HG03342 (cell line): ENCODE results near the gene STAT4.
A peak's percentile ranks its signal among the peaks of the same experiment; 100 is the strongest.

Experiments
- ATAC-seq: cut with Tn5 transposase; IDR thresholded peaks from one replicate; pipeline ENCODE4 v1.9.1; 2021; ENCODE audit warnings: mild to moderate bottlenecking, moderate library complexity; ENCODE audit not compliant: unreplicated experiment

The STAT4 gene

DNA sequence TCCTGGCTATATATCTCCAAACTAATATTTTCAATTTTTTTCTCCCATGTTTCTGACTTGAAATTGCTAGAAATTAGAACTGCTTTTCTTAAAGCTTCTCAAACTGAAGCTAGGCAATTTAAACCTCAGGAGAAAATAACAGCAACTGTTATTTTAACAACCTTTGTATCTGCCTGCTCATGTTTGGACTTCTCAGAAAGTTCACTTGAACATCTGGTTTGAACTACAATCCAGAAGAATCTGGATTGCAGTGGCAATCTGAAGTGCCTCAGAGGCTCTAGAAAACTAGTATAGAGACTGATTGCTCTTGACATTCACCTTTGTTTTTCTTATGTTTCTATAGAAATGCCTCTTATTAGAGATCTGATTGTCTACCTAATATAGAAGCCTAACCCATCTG lies 64.1 kb downstream of the STAT4 start:
- ATAC-seq: no peak

DNA sequence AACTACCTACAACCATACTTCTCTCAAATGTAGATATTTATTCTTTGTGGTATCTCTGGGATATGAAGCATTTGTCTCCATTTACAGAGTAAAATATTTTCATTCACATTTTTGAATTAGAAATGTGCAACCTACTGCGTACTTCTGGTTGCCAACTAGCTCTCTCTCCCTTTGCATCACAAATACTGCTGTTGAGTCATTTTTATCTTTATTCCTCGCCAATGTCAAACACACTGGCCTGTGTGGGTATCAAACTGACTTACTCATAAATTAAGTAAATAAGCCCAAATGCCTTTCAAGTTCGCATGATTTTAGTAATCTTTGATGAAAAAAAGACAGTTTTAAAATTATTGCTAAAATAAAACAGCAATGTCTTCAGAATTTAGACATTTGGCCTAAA lies 67.3 kb downstream of the STAT4 start:
- ATAC-seq: no peak

DNA sequence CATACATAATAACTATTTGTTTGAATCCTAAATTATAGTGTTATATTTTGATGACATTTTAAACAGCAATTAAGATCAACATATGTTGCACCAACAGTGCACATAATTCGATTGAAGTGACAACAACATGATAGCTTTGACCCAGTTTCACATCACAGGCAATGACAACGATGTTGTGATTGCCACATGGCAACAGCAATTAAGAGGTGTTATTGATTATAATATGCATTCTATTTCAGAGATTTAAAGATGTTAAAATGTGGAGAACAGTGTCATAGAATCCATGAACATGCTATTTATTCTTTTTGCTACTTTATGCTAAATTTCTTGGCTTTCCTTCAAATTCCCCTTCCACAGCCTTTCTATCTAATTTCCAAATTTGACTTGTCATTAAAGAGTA lies 68.5 kb downstream of the STAT4 start:
- ATAC-seq: no peak

DNA sequence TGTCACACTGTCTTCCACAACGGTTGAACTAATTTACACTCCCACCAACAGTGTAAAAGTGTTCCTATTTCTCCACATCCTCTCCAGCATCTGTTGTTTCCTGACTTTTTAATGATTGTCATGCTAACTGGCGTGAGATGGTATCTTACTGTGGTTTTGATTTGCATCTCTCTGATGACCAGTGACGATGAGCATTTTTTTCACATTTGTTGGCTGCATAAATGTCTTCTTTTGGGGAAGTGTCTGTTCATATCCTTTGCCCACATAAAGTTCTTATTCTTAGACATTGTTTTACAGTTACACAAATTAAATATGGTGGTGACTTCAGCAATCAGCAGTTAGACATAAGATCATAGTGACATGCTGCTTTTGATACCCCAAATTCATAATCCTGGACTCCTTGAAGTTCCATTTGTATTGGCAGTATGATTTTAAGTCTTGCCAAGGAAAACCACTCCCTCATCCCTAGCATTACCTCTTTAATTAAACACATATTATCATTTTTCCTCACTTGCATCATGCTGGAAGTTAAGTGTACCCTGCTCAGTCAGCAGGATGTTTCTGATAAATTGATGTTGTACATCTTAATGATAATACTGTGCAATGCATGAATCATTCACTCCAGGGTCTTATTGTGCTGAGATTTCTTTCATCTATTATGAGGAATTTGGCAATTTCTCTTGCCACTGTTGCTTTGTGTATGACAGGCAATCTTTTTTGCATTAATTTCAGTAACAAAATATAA lies 69.2 kb downstream of the STAT4 start:
- no peak for ATAC-seq

DNA sequence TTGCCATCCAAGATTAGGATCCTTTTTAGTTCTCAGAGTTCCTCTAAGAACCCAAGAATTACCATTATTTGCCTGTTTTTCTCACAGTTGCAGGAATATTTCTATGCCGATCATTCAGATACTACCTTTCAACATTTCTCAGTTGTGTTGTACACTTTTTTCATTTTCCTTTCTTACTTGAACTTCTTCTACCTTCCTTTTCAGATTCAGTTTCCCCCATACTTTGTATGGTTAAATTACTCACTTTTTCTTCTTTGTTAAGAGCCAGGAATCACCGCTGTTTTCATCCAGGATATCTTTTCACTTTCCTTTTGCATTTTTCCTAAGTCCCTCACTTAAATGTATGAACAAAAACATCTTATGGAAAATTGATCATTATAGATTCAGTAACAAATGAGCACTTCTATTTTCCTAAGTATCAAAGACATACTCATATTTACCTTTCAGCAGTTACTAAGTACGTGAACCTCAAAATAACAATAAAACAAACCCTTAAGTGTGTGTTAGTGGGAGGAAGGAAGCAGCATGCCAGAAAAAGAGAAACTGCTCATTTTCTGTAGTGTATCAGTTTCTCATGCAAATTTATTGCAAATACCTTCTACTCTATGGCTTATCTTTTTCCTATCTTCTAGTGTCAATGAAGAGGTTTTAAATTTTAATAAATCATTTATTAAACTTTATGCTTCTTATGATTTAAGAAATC lies 72.5 kb downstream of the STAT4 start:
- ATAC-seq: no peak

DNA sequence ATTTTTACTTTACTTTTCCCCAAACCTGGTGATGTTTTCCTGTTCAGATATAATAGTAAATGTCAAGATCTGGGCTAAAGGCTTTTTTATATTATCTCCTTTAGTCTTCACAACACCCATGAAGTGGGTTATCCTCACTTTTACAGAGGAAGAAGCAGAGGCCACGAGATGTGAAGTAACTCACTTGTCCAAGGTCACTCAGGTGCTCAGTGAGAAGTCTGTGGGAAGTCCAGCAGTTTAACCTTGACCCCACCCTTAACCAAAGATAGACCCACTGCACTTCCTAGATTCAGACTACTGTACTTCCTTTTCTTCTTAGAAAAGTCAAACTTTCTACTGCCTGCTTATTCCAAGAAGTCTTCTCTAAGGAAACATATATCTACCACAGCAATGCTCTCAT lies 80.5 kb downstream of the STAT4 start:
- ATAC-seq: no peak

DNA sequence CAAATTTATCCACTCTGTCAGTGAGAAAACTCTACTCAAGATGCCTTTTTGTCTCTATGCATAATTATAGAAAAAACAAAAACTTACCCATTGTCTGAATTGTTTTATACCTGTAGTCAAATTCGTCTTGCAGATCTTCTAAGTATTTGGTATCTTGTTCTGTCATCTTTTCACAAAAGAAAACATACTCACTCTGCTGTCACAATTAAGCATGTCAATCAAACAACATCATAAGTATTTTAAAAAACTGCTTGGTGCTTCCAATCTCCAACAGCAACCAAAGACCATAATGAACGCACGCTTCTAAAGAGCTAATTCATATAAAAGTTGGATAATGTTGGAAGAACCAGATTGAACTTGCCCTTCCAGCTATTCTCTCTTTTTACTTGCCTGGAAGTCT lies 81.2 kb downstream of the STAT4 start:
- no peak for ATAC-seq

DNA sequence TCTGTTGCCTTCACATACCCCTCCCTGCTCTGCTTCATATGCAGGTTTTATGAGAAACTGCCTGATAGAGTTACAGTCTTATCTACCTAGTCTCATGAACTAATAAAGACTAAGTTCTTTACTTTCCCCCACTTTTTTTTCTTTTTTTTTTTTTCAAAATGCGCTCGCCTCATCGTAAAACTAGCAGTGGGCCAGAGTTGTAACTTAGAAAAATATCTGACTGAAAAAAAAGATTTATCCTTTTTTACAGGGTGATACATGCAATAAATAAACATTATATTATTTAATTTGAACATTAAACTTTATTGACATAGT lies 83.9 kb downstream of the STAT4 start:
- ATAC-seq: no peak

DNA sequence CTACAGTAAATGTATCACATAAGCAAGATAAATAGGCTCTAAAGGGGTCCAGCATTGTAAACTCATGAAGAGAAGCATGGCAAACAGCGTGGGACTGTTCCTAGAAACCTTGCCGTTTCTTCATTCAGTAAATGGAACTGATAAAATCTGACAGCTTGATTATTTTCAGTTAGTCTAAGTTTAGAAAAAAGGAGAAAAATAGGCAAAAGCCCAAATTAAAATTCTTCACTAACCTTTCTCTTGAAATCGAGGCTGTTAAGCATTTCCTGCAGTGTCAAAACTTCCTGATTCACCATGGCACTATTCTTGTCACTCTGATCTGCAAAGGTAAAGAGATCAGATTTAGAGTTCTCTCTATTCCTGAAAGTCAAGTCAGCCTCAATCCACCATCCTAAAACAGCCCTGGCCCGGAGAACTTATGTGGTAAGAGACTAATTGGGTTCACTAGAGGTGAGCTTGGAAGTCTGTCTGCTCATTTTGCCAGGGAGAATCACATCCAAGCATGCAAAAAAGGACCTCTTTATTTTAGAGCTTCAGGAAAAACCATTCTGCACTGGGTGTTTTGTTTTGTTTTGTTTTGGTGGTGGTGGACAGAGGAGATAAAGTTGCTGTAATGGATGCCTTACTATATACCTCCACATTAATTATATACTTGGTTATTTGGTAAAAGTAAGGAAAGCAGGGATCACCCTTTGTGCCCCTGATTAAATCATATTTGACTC lies 84.4 kb downstream of the STAT4 start:
- no peak for ATAC-seq

DNA sequence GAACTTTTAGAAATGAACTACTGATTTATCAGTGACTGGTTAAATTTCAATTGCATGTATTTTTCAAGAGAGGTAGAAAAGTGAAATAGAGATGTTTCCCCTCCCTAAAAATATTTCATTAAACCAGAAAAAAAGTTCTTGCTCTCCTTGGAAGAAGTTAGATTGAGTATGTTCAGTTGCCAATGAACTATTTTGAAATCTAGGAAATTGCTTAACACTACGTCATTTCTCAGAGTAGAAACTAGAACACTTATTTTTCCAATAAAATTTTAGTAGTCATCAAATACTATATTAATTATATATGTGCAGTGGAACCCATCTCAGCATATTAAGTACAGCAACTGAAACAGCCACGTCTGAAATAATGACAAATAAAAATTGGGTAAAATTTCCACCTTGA lies 85.0 kb downstream of the STAT4 start:
- ATAC-seq: no peak

DNA sequence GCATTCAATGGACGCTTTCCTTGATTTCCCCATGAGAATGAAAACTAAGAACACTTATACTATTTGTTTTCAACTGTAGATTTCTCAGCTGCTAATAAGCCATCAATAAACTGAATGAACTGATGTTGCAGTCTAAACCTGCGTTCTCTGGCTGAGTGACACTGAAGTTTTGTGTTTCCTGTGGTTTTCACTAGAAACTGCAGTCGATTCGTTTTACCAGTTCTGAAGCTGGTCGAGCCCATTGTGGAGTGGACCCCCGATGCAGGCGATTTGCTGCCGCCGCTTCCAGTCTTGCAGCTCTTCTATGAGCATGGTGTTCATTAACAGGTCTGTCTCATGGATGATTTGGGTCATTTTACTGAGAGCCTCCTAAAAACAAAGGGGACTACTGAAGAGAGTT lies 86.2 kb downstream of the STAT4 start:
- no peak for ATAC-seq

DNA sequence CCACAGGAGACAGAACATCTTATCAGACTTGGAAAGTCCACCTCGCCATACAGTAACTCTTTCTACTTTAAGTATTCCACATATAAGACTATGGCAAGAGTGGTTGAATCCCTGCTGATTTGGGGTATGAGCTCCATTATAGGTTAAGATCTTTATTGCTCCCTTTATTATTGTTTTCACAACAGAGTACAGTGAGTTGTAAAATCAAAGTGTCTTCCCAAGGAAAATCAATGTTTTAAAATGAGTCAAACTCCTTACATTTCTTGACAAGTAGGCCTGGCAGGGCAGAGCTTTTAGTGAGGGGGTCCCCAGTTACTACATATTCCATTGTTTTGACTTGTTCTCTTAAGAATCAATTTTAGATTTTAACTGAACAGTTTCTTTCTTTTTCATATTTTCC lies 87.2 kb downstream of the STAT4 start:
- ATAC-seq: no peak

DNA sequence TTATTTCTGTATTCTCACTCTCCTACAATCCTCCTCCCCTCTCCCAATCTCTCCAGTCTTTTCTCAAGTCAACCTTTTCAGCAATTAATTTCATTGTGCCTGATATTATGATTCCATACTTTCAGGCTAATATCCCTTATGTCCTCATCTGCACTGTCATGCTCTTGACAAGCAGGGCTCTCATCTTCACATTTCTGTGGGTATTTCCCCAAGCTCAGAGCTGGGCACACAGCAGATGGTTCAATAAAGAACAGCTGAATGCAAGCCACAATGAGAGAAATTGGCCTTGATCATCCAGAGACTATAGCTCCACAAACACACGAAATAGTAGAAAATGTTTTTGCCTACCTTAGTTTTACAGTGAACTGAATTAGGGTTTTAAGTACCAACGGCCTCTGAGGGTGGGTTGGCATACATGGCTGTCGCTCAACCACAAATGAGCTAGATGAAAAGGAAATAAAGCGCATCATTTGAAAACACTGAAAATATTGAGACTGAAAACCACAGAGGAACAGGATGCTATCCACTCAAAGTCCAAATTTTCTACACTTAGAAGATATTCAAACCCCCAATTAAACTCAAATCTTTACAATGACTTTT lies 89.3 kb downstream of the STAT4 start:
- ATAC-seq: no peak

DNA sequence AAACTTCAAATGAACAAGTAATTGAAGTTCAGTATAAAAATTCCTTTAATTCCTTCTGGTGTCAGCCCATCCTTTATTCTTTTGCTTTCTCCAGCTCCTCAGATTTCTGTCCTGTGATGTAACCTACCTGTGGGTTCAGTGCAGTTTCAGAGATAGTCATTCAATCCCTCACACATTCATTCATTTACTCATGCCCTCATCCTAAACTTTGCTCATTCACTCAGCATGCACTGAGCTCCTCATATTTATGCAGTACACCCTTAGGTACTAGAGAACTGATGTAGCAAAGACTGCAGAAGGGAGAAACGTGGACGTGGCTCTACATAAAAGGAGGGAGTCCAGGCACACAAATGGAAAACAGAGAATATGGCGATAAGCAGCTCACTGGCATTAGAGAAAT lies 91.5 kb downstream of the STAT4 start:
- ATAC-seq: no peak

DNA sequence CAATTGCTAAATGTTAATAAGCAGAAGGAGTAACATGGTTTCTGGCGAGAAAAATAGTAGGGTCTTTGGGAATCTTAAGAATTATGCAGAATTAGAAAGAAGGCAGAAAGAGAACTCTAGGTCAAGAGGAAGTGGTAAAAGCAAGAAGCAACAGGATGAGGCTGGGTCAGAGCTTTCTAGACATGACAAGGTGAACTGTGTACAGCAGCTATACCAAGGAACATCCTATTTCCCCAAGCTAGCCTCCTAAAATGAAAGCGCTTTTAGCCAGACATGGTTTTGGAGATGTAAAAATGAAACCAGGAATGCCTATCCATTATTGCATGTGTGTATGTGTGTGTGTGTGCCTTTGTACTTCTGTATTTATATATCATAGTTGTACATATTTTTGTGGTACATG lies 94.6 kb downstream of the STAT4 start:
- ATAC-seq: no peak

DNA sequence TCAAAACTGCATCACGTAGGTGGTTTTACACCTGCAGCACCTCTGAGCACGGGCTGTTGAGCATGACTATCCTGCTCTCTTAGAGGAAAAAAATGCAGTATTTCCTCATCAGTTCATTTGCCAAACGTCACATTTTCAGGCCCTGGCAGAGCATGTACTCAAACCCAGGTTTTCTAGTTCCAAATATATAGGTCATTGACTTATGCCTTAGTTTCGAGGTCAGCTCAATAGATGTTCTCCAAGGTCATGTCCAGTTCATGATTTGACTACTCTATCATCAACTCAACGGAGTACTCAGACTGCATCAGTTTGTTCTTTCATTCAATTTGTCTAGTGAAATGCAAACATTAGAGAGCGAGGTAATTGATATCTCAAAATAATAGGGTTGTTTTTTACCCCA lies 97.5 kb downstream of the STAT4 start:
- no peak for ATAC-seq

DNA sequence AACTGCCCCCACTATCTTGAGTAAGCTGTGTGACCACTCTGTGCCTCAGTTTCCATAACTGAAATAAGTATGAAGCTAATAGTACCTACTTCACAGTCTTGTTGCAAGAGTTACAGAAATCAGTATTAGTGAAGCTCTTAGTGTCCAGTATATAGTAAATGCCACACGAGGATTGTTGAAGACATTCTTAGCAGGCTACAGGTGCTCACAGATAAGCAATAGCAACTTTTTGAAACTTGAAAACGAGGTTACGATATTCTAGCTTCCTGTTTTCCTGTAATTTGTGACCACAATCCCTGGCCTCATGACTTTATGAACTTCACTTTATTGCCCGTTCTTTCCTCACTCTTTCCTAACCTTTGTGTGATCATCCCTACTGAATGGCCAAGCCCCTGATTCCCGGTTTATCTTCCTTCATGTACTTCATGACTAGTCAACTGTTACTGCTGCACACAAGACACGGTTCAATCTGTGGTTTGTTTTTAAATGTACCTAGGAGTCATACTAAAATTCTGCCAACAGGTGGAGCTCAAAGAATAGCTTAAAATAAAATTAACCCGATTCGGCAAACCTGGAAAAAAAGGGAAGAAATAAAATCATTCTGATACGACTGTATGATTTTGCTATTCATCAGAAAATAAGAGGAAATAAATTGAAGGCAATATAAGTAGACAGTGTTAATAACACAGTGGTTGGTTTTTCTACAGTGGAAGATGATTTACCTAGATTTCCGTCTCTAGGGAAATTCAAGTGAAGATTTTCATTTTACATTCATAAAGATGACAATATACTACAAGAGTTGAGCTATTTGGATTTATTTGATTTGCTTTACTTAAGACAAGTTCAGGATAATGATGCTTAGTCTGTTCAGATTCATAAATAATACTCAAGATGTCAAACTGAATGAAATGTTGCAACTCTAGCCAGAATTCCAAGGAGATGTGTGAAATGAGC lies 98.7 kb downstream of the STAT4 start:
- peak; percentile 51 for ATAC-seq

DNA sequence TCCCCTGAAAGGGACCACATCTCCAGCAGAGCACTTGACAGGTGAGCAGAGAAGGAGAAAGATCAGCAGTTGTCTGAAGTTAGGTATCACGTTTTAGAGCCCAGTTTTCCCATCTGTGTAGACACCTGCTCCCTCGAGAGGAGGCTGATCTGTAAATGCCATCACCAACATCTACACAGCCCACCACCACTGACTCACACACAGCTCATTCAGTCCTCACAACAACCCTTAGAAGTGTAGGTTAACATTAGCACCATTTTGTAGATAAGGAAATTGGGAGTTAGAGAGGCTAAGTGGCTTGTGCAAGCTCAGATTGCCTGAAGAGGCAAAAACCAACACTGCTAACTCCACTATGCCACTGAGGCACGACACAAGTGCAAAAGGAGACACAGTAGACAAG lies 99.6 kb downstream of the STAT4 start:
- no peak for ATAC-seq

DNA sequence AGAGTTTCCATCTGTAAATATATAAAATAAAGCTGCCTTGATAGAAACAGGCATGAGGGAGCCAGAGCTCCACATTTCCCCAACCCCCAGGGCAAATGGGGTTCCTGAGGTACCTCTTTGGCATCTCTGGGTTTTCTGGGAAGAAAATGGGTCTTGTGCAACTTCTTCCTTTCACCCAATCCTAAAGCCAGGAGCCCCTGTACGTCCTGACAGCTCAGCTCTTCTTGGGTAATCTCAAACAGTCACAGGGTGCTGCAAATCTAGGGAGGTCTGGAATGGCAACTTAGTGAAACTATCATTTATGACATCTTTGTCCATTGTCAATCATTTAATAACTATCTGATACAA lies 100.2 kb downstream of the STAT4 start:
- no peak for ATAC-seq

DNA sequence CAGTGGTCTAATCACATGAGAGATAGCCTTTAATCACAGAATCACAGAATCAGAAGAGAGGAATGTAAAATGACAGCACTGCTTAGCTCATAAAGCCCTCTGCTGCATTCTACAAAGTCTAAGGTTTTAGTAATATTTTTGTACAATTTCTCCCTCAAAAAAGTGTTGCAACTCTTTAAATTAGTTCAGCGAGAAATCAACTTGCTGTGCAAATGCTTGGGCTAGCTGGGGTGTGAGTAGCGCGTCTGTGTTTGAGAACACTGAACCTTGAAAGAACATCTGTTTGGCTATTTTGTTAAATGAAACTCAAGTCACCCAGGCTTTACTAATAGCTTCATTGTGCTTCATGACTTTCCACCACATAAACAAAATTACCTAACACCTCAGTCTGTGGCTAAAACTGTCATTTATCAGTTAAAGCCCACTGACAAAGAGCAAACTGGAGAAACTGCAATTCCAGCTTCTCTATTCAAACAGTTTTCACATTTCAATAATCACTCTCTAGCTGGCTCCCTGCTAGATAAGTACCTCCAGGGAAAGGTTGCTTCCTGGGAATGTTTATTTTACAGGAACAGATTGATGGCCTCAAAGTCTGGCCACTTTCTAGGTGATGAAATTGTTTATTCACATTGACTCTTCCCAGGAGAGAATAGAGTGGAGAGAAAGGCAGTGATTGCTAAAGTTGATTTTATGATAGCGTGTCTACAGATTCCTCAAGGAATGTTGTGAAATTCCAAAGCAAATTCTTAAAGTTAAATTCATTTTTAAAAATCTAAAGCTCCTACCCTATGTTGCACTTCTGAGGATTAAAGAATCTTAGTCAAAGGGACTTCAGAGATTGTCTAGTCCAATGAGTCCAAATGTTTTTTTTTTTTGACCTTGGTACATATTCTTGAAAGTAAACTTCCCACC lies 100.8 kb downstream of the STAT4 start:
- peak; percentile 85 for ATAC-seq
